HG03175 (cell line): Measurements from ENCODE around the gene SPO11.
"Not testable (repeated sequence)": the region's sequence is repeated elsewhere in the genome, so short reads cannot be mapped to it uniquely, and the experiment has no call there.

ENCODE experiments used
- ATAC-seq: cut with Tn5 transposase; IDR thresholded peaks from one replicate; pipeline ENCODE4 v1.9.1; 2021; ENCODE audit warnings: mild to moderate bottlenecking, moderate library complexity; ENCODE audit not compliant: unreplicated experiment

SPO11 gene

DNA sequence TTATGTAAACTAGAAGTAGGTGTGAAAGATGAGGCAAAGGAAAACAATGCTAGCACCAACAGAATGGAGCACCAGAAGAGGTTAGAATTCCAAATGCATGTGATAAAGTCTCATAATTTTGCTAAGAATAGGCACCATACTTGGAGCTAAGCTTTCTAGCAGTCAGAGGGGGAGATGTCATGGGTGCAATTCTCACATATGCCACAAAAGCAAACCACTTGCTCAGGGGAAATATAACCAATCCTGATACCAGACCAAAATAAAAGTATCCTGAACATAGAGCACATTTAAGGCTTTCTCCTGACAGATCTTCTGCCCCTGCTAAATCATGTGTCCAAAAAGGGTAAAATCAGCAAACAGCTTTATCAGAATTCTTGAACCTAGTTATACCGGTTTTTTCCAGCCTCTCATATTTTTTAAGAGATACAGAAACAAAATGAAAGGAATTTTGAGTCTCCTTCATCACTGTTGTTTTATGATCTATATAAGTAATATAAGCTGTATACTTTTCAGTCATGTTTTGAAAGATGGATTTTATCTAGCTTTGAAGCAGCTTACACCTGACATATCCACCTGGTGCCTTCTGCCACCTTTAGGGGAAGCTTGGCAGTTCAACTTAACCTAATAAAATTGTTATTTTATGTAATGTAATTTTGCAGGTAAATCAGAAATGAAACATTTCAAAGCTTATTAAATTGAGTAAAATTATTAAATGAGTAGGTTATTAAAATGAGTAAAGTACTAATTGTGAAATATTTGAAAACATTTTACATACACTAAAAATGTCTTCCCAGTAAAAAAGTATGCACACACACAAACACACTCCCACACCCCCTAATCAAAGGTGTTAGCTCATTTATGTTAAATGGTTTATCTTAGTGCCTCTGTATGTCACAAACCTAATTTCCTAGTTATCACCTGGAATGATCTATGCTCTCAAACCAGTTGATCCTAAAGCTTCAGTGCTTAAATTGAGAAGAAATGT, 2.8 kb downstream of the SPO11 start:
- ATAC-seq, result no peak

DNA sequence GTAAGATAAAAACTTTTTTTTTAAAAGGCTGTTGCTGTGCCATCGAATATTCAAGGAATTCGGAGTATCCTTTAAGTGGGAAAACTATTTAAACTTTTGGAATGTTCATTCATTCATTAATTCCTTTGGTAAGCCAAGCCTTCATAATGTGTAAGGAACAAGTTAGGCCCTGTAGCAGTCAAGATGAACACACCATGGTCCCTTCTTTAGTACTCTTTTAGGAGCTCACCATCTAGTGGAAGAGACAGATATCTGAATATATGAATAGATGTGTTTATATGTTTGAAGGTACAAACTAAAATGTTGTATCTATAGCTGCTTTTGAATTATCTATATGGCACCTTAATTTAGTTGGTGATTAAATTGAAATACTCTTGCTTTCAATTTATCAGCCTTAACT, 5.8 kb downstream of the SPO11 start:
- ATAC-seq, result no peak

DNA sequence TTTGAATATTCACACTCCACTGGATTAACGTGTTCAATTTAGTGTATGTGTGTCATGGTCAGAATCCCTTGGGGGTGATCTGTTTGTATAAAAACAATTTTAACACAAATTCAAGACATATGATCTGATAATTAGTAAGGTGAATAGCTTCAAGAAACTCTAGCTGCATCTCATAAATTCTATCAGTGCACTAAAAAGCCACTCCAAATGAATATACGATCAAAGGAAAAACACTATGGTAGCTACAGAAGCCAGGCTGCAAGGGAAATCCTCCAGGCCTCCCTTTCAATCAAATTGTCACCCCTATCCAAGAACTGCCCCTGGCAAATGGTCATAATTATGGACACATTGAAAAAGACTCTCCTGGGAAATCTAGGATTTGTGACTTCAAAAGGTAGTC, 12.1 kb downstream of the SPO11 start:
- no peak for ATAC-seq

DNA sequence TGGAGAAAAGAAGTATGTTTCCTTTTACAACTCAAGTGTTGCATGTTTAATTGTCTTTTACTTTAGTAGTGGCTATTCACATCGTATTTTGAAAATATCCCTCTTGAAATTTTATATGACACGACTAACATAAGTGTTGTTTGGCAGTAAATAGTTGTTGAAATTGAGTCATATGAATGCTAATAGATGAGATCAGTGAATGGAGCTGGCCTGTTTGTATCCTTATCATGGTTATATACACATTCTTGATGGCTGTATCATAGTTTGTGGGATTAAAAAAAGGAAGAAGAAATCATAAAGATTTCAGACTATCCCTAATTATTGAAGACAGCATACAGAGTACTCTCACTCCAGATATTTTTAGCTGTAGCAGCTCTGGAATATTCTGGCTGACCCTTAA, 13.2 kb downstream of the SPO11 start:
- no peak for ATAC-seq

DNA sequence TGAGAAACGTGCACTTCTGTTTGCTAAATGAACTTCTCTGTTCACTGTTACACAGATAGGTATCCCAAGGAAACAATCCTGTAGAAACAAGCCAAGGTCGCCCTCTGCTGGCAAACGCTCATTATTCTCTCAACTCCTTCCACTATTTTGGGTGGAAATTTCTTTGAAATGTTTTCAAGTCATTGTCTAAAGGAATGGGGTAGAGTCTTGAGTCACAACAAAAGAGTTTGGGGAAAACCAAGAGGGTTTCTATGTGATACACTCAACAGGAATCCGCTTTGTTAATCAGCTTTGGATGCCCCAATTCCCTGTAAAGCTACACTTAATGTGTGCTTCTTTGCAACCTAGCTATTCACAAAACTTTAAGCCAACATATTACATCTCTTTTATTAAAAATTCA, 16.9 kb downstream of the SPO11 start:
- ATAC-seq, result no peak

DNA sequence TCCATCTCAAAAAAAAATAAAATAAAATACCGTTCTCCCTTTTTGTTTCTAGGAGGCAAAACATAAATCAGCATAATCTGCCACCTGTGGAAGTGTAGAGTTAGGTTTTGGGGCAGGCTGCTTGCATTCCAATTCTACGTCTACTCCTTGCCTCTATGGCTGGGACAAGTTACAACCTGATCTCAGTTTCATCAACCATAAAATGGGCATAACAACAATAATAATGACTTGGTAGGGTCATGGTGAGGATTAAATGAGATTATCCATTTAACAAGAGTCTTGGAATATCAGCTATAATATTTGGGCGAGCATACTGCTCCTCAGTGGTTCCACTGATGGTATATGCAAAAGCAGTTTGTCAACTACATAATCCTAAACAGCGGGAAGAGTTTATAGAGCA, 17.8 kb downstream of the SPO11 start:
- no peak for ATAC-seq

DNA sequence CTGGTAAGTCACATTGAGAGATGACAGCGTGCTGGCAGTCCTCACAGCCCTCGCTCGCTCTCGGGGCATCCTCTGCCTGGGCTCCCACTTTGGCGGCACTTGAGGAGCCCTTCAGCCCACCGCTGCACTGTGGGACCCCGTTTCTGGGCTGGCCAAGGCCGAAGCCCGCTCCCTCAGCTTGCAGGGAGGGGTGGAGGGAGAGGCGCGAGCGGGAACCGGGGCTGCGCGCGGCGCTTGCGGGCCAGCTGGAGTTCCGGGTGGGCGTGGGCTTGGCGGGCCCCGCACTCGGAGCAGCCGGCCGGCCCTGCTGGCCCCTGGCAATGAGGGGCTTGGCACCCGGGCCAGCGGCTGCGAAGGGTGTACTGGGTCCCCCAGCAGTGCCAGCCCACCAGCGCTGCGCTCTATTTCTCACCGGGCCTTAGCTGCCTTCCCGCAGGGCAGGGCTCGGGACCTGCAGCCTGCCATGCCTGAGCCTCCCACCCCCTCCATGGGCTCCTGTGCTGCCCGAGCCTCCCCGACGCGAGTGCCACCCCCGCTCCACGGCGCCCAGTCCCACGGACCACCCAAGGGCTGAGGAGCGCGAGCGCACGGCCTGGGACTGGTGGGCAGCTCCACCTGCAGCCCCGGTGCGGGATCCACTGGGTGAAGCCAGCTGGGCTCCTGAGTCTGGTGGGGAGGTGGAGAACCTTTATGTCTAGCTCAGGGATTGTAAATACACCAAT, 18.8 kb downstream of the SPO11 start:
- not testable (repeated sequence) for ATAC-seq

DNA sequence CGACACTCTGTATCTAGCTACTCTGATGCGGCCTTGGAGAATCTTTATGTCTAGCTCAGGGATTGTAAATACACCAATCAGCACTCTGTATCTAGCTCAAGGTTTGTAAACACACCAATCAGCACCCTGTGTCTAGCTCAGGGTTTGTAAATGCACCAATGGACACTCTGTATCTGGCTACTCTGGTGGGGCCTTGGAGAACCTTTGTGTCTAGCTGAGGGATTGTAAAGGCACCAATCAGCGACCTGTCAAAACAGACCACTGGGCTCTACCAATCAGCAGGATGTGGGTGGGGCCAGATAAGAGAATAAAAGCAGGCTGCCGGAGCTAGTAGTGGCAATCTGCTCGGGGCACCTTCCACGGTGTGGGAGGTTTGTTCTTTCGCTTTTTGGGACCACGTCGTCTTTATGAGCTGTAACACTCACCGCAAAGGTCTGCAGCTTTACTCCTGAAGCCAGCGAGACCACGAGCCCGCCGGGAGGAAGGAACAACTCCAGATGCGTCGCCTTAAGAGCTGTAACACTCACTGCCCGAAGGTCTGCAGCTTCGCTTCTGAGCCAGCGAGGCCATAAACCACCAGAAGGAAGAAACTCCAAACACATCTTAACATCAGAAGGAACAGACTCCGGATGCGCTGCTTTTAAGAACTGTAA, 19.4 kb downstream of the SPO11 start:
- ATAC-seq, result not testable (repeated sequence)

DNA sequence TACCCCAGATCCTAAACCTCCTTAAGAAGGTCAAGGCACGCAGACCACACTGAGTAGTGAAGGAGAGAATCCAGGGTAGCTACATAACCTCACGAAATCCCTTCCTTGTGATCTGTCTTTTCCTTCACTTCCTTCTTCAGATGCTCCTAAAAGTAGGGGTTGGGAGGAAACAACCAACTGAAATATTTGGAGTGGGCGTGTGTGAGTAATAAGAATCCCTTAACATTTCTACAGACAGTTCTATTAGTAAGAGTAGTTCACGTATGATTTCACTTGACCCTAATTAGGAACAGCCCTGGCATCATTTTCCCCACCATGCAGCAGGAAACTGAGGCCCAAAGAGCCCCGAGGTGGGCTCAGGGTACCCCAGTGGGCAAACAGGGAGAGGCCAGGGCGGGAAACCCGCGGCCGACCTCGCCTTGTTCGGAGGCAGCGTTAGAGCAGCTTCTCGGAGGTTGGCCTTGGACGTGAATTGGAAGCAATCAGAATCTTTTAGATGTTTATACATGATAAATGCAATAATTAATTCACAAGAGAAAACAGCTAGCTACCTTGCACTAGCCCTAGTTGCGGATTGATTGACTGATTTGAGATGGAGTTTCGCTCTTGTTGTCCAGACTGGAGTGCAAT, 20.6 kb downstream of the SPO11 start:
- no peak for ATAC-seq

DNA sequence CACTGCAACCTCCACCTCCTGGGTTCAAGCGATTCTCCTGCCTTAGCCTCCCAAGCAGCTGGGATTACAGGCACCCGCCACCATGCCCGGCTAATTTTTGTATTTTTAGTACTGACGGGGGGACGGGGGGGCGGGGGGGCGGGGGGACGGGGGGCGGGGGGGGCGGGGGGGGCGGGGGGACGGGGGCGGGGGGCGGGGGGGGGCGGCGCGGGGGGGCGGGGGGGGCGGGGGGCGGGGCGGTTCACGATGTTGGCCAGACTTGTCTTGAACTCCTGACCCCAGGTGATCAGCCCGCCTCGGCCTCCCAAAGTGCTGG, 21.1 kb downstream of the SPO11 start:
- not testable (repeated sequence) for ATAC-seq

DNA sequence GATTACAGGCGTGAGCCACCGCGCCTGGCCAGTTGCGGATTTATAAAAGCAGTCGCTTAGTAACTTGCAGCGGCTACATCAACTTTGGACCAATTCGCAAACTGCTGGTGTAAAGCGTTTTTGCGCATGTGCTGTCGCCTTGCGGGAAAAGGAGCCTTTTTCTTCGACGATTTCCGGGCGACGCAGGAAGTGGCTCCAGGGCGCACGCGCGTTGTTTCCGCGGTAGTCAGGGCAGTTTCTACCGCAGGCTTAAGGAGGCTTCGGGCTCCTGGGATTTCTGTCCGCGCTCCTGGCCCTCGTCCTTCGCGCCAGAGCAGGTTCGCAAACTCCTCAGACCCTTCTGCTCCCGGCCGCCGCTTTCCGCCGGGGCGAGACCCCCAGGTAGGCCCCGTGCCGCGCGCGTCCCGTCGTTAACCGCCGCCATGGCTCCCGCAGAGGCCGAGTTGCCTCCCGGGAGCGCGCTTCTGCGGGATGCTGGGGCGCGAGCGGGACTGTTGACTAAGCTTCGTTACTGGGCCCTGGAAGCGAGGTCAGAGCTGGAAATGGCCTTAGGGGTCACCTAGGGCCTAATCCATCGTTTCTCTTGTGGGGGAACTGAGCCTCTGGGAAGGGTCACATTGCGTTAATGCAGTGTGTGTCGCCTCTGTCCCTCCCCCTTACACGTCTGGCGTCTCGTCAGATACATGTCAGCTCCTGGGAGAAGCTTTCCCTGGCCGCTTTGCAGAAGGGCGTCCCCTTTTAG, 21.6 kb downstream of the SPO11 start, which contains the start of gene RAE1:
Gene RAE1 (plus strand): TSS at position 214 of the 742 bp plus-strand sequence. CDS start 2,784 bp downstream, outside the sequence.
- peak; percentile 88 for ATAC-seq

DNA sequence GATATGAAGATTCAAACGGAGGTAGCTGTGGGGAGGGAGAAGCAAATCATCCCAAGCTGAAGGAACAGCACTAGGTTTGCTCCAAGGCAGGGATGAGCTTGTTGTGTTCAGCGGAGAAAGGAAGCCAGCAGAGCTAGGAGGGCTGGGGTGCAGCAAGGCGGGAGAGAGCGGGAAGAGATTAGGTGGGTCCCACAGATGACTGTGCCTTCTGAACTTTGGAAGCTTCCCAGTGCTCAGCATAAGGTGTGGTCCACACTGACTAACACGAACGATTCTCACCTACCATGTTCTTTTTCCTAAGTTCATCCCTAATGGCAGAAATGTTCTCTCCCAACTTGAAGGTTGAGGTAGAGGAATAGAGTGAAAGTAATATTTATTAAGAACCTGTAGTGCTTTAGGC, 22.7 kb downstream of the SPO11 start:
- ATAC-seq, result no peak

DNA sequence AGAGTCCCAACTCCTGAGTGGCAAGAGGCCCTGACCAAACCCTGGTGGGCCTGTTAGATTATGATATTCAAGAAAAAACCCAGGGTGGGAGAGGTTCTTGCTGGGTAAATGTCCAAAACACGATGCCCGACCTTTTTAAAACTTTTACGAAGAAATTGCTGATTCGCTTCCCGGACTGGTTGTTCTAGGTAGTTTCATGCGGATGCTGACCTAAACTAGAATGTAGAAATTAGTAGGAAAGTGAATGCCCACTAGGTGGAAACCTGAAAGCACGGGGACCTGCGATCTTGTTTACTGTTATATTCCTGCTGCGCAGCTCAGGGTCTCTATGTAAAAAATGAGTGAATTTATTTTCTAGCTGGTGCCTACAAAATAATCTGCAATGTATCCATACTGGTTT, 23.7 kb downstream of the SPO11 start:
- ATAC-seq, result no peak

DNA sequence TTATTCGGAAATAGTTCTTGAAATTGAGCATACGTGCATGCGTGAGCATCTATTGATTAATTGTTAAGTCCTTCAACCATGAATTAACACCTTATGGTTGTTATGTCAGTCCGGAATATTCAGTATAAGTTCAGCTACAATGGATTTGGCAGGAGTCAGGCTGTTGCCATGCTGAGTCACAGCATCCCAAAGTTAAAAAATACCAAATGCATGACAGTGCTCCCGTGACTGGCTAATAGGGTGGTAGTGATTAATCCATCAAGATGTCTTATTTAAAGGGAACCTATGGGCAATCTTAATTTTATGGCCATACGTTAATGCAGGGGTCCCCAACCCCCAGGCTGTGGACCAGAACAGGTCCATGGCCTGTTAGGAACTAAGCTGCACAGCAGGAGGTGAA, 31.9 kb downstream of the SPO11 start:
- no peak for ATAC-seq

DNA sequence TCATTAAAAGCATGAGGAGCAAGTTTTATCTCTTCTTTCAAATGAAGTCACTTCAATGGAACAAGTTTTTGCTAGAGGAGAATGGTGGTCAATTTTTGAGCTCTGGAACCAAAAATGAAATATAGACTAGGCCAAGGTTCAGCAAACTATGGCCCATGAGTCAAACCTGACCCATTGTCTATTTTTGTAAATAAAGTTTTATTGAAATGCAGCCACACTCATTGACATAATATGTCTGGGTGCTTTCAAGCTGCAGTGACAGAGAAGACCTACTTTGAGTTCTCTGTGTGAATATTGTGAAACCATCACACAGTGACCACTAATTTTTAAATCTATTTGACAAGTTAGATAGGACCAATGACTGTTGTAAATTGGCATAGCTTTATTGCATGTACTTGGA, 34.8 kb downstream of the SPO11 start:
- ATAC-seq, result no peak

DNA sequence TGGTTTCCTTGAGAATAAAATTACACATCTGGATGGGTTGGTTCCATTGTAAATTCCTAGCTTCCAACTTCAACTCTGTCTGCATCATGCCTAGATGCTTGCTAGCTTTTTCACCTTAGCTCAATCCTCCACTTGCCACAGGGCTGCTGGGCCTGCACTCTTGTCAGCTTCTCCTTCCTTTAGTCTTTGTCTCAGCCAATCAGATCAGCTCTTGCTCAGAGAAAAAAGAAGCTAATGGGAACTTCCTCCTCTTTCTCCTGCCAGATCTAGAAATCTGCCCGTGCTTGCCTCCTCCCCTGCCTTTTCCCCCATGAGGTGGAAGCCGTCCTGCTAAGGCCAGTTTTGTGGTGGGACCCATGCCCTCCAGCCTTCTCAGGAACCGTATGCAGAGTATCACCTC, 40.0 kb downstream of the SPO11 start:
- ATAC-seq, result no peak

DNA sequence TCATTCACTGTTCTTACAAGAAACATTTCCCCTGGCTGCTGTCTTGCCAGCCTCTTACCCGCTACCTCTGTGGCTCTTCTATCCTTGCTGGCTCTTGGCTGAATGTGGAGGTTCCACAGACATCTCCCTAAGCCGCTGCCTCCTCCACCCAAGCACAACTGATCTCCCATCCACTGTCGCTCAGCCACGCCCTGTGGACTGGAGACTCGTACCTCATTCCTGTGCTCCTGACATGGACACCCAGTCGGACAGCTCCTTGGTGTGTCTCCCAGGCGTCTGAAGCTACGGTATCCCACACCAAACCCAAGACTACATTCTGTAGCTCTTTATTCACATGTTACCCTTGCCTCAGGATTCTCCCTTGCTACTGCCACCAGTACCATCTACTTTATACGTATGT, 40.7 kb downstream of the SPO11 start:
- ATAC-seq, result no peak

DNA sequence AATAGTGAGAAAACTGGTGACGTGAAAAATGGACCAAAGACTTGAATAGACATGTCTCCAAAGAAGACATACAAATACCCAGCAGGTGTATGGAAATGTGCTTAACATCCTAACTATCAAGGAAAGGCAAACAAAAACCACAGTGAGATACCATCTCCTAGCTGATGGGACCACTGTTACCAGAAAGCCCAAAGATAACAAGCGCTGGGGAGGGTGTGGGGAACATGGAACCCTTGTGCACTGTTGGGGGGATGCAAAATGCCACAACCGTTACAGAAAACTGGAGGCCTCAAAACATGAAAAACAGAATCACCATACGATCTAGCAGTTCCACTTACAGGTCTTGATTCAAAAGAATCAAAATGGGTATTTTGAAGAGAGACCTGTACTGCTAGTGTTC, 41.8 kb downstream of the SPO11 start:
- ATAC-seq, result no peak

DNA sequence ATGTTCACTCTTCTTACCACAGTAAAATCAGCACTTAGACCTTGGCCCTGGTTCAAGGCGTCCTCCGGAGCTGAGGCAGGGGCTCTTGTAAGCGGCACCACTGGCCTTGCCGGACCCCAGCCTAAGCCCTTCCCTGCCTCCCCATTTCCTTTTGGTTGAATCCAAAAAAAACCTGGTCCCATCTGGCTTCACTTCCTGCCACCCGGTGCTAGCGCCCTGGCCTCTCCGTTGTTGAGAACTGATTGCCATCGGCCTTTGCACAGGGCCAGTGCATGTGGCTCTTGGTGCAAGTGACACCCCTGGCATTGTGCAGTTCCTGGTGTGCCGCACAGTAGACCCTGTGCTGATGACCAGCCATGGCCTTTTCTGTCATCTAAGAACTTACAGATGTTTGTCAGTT, 42.6 kb downstream of the SPO11 start:
- ATAC-seq, result no peak

DNA sequence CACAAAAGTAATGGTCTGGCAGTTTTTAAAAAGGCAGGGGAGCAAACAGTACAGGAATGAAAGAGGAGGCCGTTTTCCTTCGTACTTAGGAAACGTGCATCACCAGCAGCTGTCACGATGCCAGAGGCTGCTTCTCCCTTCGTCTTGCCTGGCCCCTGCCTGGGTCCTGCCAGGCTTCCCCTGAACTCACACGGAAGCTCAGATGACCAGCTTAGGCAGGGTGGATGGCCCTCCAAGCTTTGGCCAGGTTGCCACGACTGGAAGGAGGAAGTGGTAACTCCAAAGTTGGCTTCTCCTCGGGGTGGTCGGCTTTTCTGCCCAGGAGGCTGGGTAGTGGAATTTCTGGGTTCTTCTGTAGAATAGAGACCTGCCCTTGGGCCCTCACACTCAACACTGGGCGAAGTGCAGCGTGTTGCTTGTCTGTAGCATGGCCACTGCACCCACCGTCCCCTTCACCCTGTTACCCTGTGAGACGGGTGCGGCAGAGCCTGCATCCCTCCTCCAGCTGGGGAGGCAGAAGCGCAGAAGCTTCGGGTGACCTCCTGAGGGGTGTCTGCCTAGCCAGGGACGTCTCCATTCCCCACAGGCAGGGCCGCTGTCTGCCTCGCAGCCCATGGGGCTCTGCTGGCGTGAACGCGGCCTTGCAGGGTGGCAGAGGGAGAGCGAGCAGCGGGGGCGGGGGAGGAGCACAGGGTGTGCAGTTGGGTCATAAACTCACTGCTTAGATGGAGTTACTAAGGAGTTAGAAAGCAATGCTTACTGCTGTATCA, 43.2 kb downstream of the SPO11 start:
- ATAC-seq, result no peak
